B cell (primary cell): ENCODE data around the gene CTRL.

Experiments
- CTCF ChIP-seq: fragments of 200-600 bp; IDR thresholded peaks from one replicate; pipeline ENCODE4 v1.8.0; 2022; ENCODE audit warnings: antibody characterized with exemption, mild to moderate bottlenecking
- EZH2 ChIP-seq: IDR thresholded peaks from 2 replicates; pipeline ENCODE4 v1.6.1; 2012; ENCODE audit warnings: borderline replicate concordance, low read depth, mild to moderate bottlenecking, moderate library complexity, low read length; ENCODE audit not compliant: insufficient read depth, poor library complexity, severe bottlenecking

- TF ChIP-seq CTCF: no peak
- no peak for TF ChIP-seq EZH2
Observed at GRCh38 chr16:67977469-67978227, 46.0 kb upstream of the CTRL start.
